Measurements from ENCODE around the gene CTNND2.

CTNND2 gene

GRCh38 chr5:11511878-11512277 lies 392.4 kb downstream of the CTNND2 start:
- DNase-seq: no peak

- DNase-seq: no peak
Measured at GRCh38 chr5:11510889-11511288, 393.4 kb downstream of the CTNND2 start.

- DNase-seq: no peak
Measured at GRCh38 chr5:11509793-11510192, 394.5 kb downstream of the CTNND2 start.

- DNase-seq: no peak
Measured at GRCh38 chr5:11507156-11507910, 396.9 kb downstream of the CTNND2 start.

GRCh38 chr5:11504886-11505193 lies 399.4 kb downstream of the CTNND2 start:
- DNase-seq: no peak

GRCh38 chr5:11504065-11504885 lies 400.0 kb downstream of the CTNND2 start:
- no peak for DNase-seq

GRCh38 chr5:11502783-11503182 lies 401.5 kb downstream of the CTNND2 start:
- DNase-seq: no peak

GRCh38 chr5:11497651-11498050 lies 406.6 kb downstream of the CTNND2 start:
- DNase-seq: no peak

GRCh38 chr5:11496137-11496719 lies 408.0 kb downstream of the CTNND2 start:
- peak; percentile 28 for DNase-seq

- peak; percentile 57 for DNase-seq
Measured at GRCh38 chr5:11494340-11494739, 409.9 kb downstream of the CTNND2 start.

GRCh38 chr5:11491404-11492075 lies 412.7 kb downstream of the CTNND2 start:
- no peak for DNase-seq

GRCh38 chr5:11483630-11484029 lies 420.6 kb downstream of the CTNND2 start:
- DNase-seq: no peak

- DNase-seq: no peak
Measured at GRCh38 chr5:11482011-11482410, 422.2 kb downstream of the CTNND2 start.

- no peak for DNase-seq
Measured at GRCh38 chr5:11477786-11478185, 426.5 kb downstream of the CTNND2 start.

GRCh38 chr5:11476866-11477265 lies 427.4 kb downstream of the CTNND2 start:
- no peak for DNase-seq

- no peak for DNase-seq
Measured at GRCh38 chr5:11468334-11469039, 435.8 kb downstream of the CTNND2 start.

- no peak for DNase-seq
Measured at GRCh38 chr5:11467588-11467987, 436.7 kb downstream of the CTNND2 start.

- no peak for DNase-seq
Measured at GRCh38 chr5:11459716-11460115, 444.5 kb downstream of the CTNND2 start.

GRCh38 chr5:11455505-11455904 lies 448.7 kb downstream of the CTNND2 start:
- no peak for DNase-seq

GRCh38 chr5:11452852-11453251 lies 451.4 kb downstream of the CTNND2 start:
- no peak for DNase-seq

GRCh38 chr5:11449966-11450365 lies 454.3 kb downstream of the CTNND2 start:
- DNase-seq: no peak

GRCh38 chr5:11449217-11449616 lies 455.0 kb downstream of the CTNND2 start:
- DNase-seq: no peak

GRCh38 chr5:11443831-11444230 lies 460.4 kb downstream of the CTNND2 start:
- no peak for DNase-seq

Data from DMS53 (cell line).